ENCODE measurements around the gene C6orf141.

Gene C6orf141

GRCh38 chr6:49550492-49551077 lies at the start of gene C6orf141:
TSS of gene C6orf141 (plus strand) at chr6:49550668. CDS start at chr6:49550793, 125 bp downstream.
- no peak for DNase-seq (ENCODE audit: low read depth)

- DNase-seq (ENCODE audit: low read depth): no peak
Observed at GRCh38 chr6:49504666-49505065, 45.8 kb upstream of the C6orf141 start.

- no peak for DNase-seq (ENCODE audit: low read depth)
Observed at GRCh38 chr6:49506569-49507111, 43.8 kb upstream of the C6orf141 start.

- no peak for DNase-seq (ENCODE audit: low read depth)
Observed at GRCh38 chr6:49509342-49509741, 41.1 kb upstream of the C6orf141 start.

- no peak for DNase-seq (ENCODE audit: low read depth)
Observed at GRCh38 chr6:49513153-49513989, 37.1 kb upstream of the C6orf141 start.

- DNase-seq (ENCODE audit: low read depth): no peak
Observed at GRCh38 chr6:49514571-49515484, 35.6 kb upstream of the C6orf141 start.

- DNase-seq (ENCODE audit: low read depth): no peak
Observed at GRCh38 chr6:49515485-49516146, 34.9 kb upstream of the C6orf141 start.

- DNase-seq (ENCODE audit: low read depth): no peak
Observed at GRCh38 chr6:49516147-49516505, 34.3 kb upstream of the C6orf141 start.

GRCh38 chr6:49517919-49518318 lies 32.5 kb upstream of the C6orf141 start:
- DNase-seq (ENCODE audit: low read depth): no peak

GRCh38 chr6:49519660-49520059 lies 30.8 kb upstream of the C6orf141 start:
- DNase-seq (ENCODE audit: low read depth): no peak

GRCh38 chr6:49522710-49523593 lies 27.5 kb upstream of the C6orf141 start:
- DNase-seq (ENCODE audit: low read depth): no peak

GRCh38 chr6:49523901-49524300 lies 26.6 kb upstream of the C6orf141 start:
- DNase-seq (ENCODE audit: low read depth): no peak

- DNase-seq (ENCODE audit: low read depth): no peak
Observed at GRCh38 chr6:49524541-49524940, 25.9 kb upstream of the C6orf141 start.

GRCh38 chr6:49526598-49526997 lies 23.9 kb upstream of the C6orf141 start:
- no peak for DNase-seq (ENCODE audit: low read depth)

- DNase-seq (ENCODE audit: low read depth): no peak
Observed at GRCh38 chr6:49527320-49527719, 23.1 kb upstream of the C6orf141 start.

GRCh38 chr6:49528571-49528970 lies 21.9 kb upstream of the C6orf141 start:
- no peak for DNase-seq (ENCODE audit: low read depth)

- DNase-seq (ENCODE audit: low read depth): no peak
Observed at GRCh38 chr6:49530141-49530776, 20.2 kb upstream of the C6orf141 start.

GRCh38 chr6:49531774-49532569 lies 18.5 kb upstream of the C6orf141 start:
- no peak for DNase-seq (ENCODE audit: low read depth)

- DNase-seq (ENCODE audit: low read depth): no peak
Observed at GRCh38 chr6:49535795-49536194, 14.7 kb upstream of the C6orf141 start.
